Vagina (tissue), 2 donors: ENCODE results near the gene PKDCC.

Experiments
- CTCF ChIP-seq, 3 experiments: fragments of 450-650 bp in 2 of 3; fragments of 200-600 bp in 1 of 3; sonication (generic) in 1 of 3; IDR thresholded peaks; one replicate each; pipeline ENCODE4 v1.5.1; 2017 to 2019; ENCODE audit warnings: antibody characterized with exemption in 3 of 3, mild to moderate bottlenecking in 2 of 3, moderate library complexity in 2 of 3
- POLR2A ChIP-seq, 2 donors: fragments of 450-650 bp; IDR thresholded peaks; one replicate each; pipeline ENCODE4 v1.6.1; 2017; ENCODE audit warnings: antibody characterized with exemption in 2 of 2, mild to moderate bottlenecking in 2 of 2, moderate library complexity in 2 of 2
- POLR2AphosphoS5 ChIP-seq, 2 donors: sonication (generic); formaldehyde crosslinking; IDR thresholded peaks; one replicate each; pipeline ENCODE4 v1.9.0; 2017; ENCODE audit warnings: antibody characterized with exemption in 2 of 2, mild to moderate bottlenecking in 2 of 2, low read depth in 1 of 2; ENCODE audit not compliant: insufficient read depth in 1 of 2

GRCh38 chr2:42053482-42053790 is 5.6 kb downstream of the PKDCC start:
- TF ChIP-seq CTCF (IDR thresholded peaks at IDR 0.05) = no peak
- no peak for TF ChIP-seq POLR2A (IDR thresholded peaks at IDR 0.05)
- no peak for TF ChIP-seq POLR2AphosphoS5 (IDR thresholded peaks at IDR 0.05; ENCODE audit: insufficient read depth in 1 of 2, low read depth in 1 of 2)
